ENCODE measurements around the gene ARX. TPM values are rescaled to one million over a fixed set of nuclear protein-coding genes. Genes with fewer than 3 reads are reported as not detected.

ARX gene
- polyA plus RNA-seq (2013, experiment 1 of 4), result 1.9 TPM
- polyA plus RNA-seq (2013, experiment 2 of 4), result 4.9 TPM
- 3.0 TPM for polyA plus RNA-seq (2013, experiment 3 of 4)
- 5.0 TPM for polyA plus RNA-seq (2013, experiment 4 of 4)

GRCh38 chrX:25015486-25016360 lies at the start of gene ARX:
ARX (minus strand) TSS chrX:25015965; CDS start chrX:25015737, 228 bp downstream.
- no peak within 1 kb of the TSS for H3K27ac ChIP-seq (ENCODE audit: insufficient read depth, low read depth, low read length, poor library complexity, severe bottlenecking)
- H3K4me1 ChIP-seq (ENCODE audit: control insufficient read depth, insufficient read depth, low read length), result no peaks in the 10 kb centered on the region
- H3K9me3 ChIP-seq (ENCODE audit: control insufficient read depth, low read length), result no peaks in the 10 kb centered on the region
- H3K27me3 ChIP-seq (ENCODE audit: control insufficient read depth, insufficient read depth, low read length, poor library complexity, severe bottlenecking), result peaks cover 99% of the 10 kb centered on the region
- no peaks in the 10 kb centered on the region for H3K36me3 ChIP-seq (ENCODE audit: control insufficient read depth, insufficient read depth, low read length)
- H3K4me3 ChIP-seq (ENCODE audit: insufficient read depth, low read depth, low read length), result peak within 1 kb of the TSS; percentile 27
- WGBS, 2 experiments, result 1 to 2% methylated on average over 58 of the region's 58 CpGs

DNA sequence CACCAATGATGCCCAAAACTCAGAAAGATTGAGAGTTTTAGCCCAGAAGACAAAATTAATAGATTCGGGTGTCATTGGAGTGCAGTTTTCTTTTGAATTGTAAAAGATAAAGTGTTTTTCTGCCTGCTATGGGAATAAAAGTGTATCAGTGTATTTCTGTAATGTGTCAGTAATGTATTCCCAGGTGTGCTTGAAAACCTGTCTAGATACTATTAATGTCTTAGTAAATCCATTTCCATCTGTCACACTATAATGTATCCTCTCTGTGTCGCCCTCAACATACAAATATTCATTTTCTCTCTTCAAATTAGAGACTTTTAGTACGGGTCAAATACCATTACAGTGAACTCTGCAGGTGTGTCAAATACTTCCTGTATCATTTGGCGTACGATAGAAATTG lies 43.5 kb upstream of the ARX start:
- Histone ChIP-seq H3K9me3 (ENCODE audit: control insufficient read depth, low read length) (no peaks in the 10 kb centered on the region), H3K4me1 (ENCODE audit: control insufficient read depth, insufficient read depth, low read length) (no peaks in the 10 kb centered on the region), H3K36me3 (ENCODE audit: control insufficient read depth, insufficient read depth, low read length) (no peaks in the 10 kb centered on the region), H3K4me3 (ENCODE audit: insufficient read depth, low read depth, low read length) (no peak overlapping the region), H3K27me3 (ENCODE audit: control insufficient read depth, insufficient read depth, low read length, poor library complexity, severe bottlenecking) (no peaks in the 10 kb centered on the region), H3K27ac (ENCODE audit: insufficient read depth, low read depth, low read length, poor library complexity, severe bottlenecking) (no peak overlapping the region)
- 92 to 94% methylated on average over 5 of the region's 5 CpGs for WGBS, 2 experiments

GRCh38 chrX:25052798-25053534 lies 37.2 kb upstream of the ARX start:
- WGBS, 2 experiments, result 89% methylated on average over 2 to 3 of the region's 4 CpGs
- H3K4me3 ChIP-seq (ENCODE audit: insufficient read depth, low read depth, low read length), result no peak overlapping the region
- H3K27ac ChIP-seq (ENCODE audit: insufficient read depth, low read depth, low read length, poor library complexity, severe bottlenecking), result no peak overlapping the region
- H3K36me3 ChIP-seq (ENCODE audit: control insufficient read depth, insufficient read depth, low read length), result no peaks in the 10 kb centered on the region
- no peaks in the 10 kb centered on the region for H3K27me3 ChIP-seq (ENCODE audit: control insufficient read depth, insufficient read depth, low read length, poor library complexity, severe bottlenecking)
- H3K9me3 ChIP-seq (ENCODE audit: control insufficient read depth, low read length), result no peaks in the 10 kb centered on the region
- no peaks in the 10 kb centered on the region for H3K4me1 ChIP-seq (ENCODE audit: control insufficient read depth, insufficient read depth, low read length)

GRCh38 chrX:25049971-25050370 lies 34.2 kb upstream of the ARX start:
- Histone ChIP-seq H3K36me3 (ENCODE audit: control insufficient read depth, insufficient read depth, low read length) (no peaks in the 10 kb centered on the region), H3K27ac (ENCODE audit: insufficient read depth, low read depth, low read length, poor library complexity, severe bottlenecking) (no peak overlapping the region), H3K4me1 (ENCODE audit: control insufficient read depth, insufficient read depth, low read length) (no peaks in the 10 kb centered on the region), H3K4me3 (ENCODE audit: insufficient read depth, low read depth, low read length) (no peak overlapping the region), H3K9me3 (ENCODE audit: control insufficient read depth, low read length) (no peaks in the 10 kb centered on the region), H3K27me3 (ENCODE audit: control insufficient read depth, insufficient read depth, low read length, poor library complexity, severe bottlenecking) (no peaks in the 10 kb centered on the region)
- WGBS, 2 experiments, result 40% methylated on average over 1 of the region's 1 CpG; no CpG with 5 or more reads in 1 of the 2 experiments

DNA sequence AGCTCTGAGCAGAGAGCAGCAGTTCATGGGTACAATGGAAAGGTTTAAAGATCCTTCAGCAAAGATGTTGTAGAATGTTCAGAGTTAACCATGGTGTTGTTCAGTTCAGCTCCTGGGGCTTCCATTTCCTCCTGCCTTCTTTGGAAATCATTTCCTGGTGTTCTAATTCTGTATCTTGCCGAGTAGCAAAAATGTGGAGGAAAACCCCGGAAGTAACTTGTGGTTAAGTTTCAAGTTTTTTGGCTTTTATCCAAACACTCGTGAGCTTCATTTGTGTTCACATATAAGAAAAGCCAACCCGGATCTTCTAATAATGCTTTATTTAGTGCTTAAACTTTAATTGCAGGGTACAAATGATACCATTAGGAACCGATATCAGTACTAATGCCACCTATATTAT lies 33.6 kb upstream of the ARX start:
- Histone ChIP-seq H3K4me3 (ENCODE audit: insufficient read depth, low read depth, low read length) (no peak overlapping the region), H3K27ac (ENCODE audit: insufficient read depth, low read depth, low read length, poor library complexity, severe bottlenecking) (no peak overlapping the region), H3K36me3 (ENCODE audit: control insufficient read depth, insufficient read depth, low read length) (no peaks in the 10 kb centered on the region), H3K27me3 (ENCODE audit: control insufficient read depth, insufficient read depth, low read length, poor library complexity, severe bottlenecking) (no peaks in the 10 kb centered on the region), H3K4me1 (ENCODE audit: control insufficient read depth, insufficient read depth, low read length) (no peaks in the 10 kb centered on the region), H3K9me3 (ENCODE audit: control insufficient read depth, low read length) (no peaks in the 10 kb centered on the region)
- 92 to 94% methylated on average over 2 to 4 of the region's 5 CpGs for WGBS, 2 experiments

GRCh38 chrX:25048178-25048577 lies 32.4 kb upstream of the ARX start:
- no peaks in the 10 kb centered on the region for H3K4me1 ChIP-seq (ENCODE audit: control insufficient read depth, insufficient read depth, low read length)
- no peaks in the 10 kb centered on the region for H3K9me3 ChIP-seq (ENCODE audit: control insufficient read depth, low read length)
- H3K4me3 ChIP-seq (ENCODE audit: insufficient read depth, low read depth, low read length), result no peak overlapping the region
- no peaks in the 10 kb centered on the region for H3K36me3 ChIP-seq (ENCODE audit: control insufficient read depth, insufficient read depth, low read length)
- H3K27me3 ChIP-seq (ENCODE audit: control insufficient read depth, insufficient read depth, low read length, poor library complexity, severe bottlenecking), result no peaks in the 10 kb centered on the region
- 83 to 89% methylated on average over 6 to 7 of the region's 7 CpGs for WGBS, 2 experiments
- no peak overlapping the region for H3K27ac ChIP-seq (ENCODE audit: insufficient read depth, low read depth, low read length, poor library complexity, severe bottlenecking)

GRCh38 chrX:25043192-25043591 lies 27.4 kb upstream of the ARX start:
- H3K9me3 ChIP-seq (ENCODE audit: control insufficient read depth, low read length), result no peaks in the 10 kb centered on the region
- no peaks in the 10 kb centered on the region for H3K27me3 ChIP-seq (ENCODE audit: control insufficient read depth, insufficient read depth, low read length, poor library complexity, severe bottlenecking)
- 93 to 100% methylated on average over 1 of the region's 1 CpG for WGBS, 2 experiments
- H3K4me1 ChIP-seq (ENCODE audit: control insufficient read depth, insufficient read depth, low read length), result no peaks in the 10 kb centered on the region
- no peak overlapping the region for H3K4me3 ChIP-seq (ENCODE audit: insufficient read depth, low read depth, low read length)
- H3K27ac ChIP-seq (ENCODE audit: insufficient read depth, low read depth, low read length, poor library complexity, severe bottlenecking), result no peak overlapping the region
- no peaks in the 10 kb centered on the region for H3K36me3 ChIP-seq (ENCODE audit: control insufficient read depth, insufficient read depth, low read length)

DNA sequence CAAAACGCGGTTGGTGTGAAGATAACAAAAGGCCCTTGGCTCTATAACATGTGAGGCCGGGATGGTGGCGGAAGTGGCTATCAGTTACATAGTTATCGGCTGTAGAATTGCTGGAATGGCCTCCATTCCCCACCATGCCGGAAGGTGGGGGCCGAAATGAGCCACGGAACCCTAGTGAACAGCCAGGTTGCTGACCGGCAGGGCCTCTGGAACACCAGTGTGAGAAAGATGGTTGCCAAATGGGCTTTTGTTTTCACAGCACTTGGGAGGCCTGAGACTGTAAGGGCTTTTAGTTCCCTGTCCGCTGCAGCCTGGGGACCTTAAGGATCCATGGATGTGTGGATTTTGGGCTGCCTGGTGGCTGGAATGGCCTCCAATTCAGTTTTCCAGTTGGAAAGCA lies 23.3 kb upstream of the ARX start:
- H3K36me3 ChIP-seq (ENCODE audit: control insufficient read depth, insufficient read depth, low read length), result no peaks in the 10 kb centered on the region
- H3K4me1 ChIP-seq (ENCODE audit: control insufficient read depth, insufficient read depth, low read length), result no peaks in the 10 kb centered on the region
- WGBS, 2 experiments, result 91 to 94% methylated on average over 10 of the region's 10 CpGs
- no peaks in the 10 kb centered on the region for H3K9me3 ChIP-seq (ENCODE audit: control insufficient read depth, low read length)
- no peak overlapping the region for H3K27ac ChIP-seq (ENCODE audit: insufficient read depth, low read depth, low read length, poor library complexity, severe bottlenecking)
- H3K4me3 ChIP-seq (ENCODE audit: insufficient read depth, low read depth, low read length), result no peak overlapping the region
- no peaks in the 10 kb centered on the region for H3K27me3 ChIP-seq (ENCODE audit: control insufficient read depth, insufficient read depth, low read length, poor library complexity, severe bottlenecking)

DNA sequence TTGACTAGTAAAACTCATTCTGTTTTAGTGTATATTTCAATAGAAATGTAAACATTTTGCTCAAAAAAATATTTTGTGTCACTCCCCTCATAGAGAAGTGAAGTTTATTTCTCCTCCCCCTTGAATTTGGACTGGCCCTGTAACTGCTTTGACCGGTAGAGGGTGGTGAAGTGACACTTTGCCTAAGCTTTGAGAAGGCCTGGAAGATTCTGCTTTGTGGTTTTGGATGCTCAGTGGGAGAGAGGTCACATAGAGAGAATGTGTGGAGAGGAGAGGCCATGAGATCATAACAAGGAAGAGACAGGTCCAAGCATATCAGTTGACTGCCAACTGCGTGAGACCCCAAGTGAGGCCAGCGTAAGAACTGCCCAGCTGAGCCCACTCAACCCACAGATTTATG lies 19.1 kb upstream of the ARX start:
- H3K9me3 ChIP-seq (ENCODE audit: control insufficient read depth, low read length), result no peaks in the 10 kb centered on the region
- no peak overlapping the region for H3K4me3 ChIP-seq (ENCODE audit: insufficient read depth, low read depth, low read length)
- no peak overlapping the region for H3K27ac ChIP-seq (ENCODE audit: insufficient read depth, low read depth, low read length, poor library complexity, severe bottlenecking)
- no peaks in the 10 kb centered on the region for H3K36me3 ChIP-seq (ENCODE audit: control insufficient read depth, insufficient read depth, low read length)
- no peaks in the 10 kb centered on the region for H3K4me1 ChIP-seq (ENCODE audit: control insufficient read depth, insufficient read depth, low read length)
- 22 to 42% methylated on average over 1 of the region's 3 CpGs for WGBS, 2 experiments
- no peaks in the 10 kb centered on the region for H3K27me3 ChIP-seq (ENCODE audit: control insufficient read depth, insufficient read depth, low read length, poor library complexity, severe bottlenecking)

- Histone ChIP-seq H3K27me3 (ENCODE audit: control insufficient read depth, insufficient read depth, low read length, poor library complexity, severe bottlenecking) (peaks cover 10% of the 10 kb centered on the region), H3K27ac (ENCODE audit: insufficient read depth, low read depth, low read length, poor library complexity, severe bottlenecking) (no peak overlapping the region), H3K4me3 (ENCODE audit: insufficient read depth, low read depth, low read length) (no peak overlapping the region), H3K4me1 (ENCODE audit: control insufficient read depth, insufficient read depth, low read length) (no peaks in the 10 kb centered on the region), H3K9me3 (ENCODE audit: control insufficient read depth, low read length) (no peaks in the 10 kb centered on the region), H3K36me3 (ENCODE audit: control insufficient read depth, insufficient read depth, low read length) (no peaks in the 10 kb centered on the region)
- 95% methylated on average over 16 of the region's 16 CpGs for WGBS, 2 experiments
These were observed 13.6 kb upstream of the ARX start for GRCh38 chrX:25029288-25029825.

Data from ectodermal cell (in vitro differentiated cells).